BJ (cell line): Measurements from ENCODE around the gene ETDB. TPM values are rescaled to one million over a fixed set of nuclear protein-coding genes. Genes with fewer than 3 reads are reported as not detected.
"Not testable (repeated sequence)": the region's sequence is repeated elsewhere in the genome, so short reads cannot be mapped to it uniquely, and the experiment has no call there.

Experiments
- CTCF ChIA-PET: fragments of 350-600 bp; formaldehyde crosslinking; extraction: SDS; loops from one replicate; lab custom pipeline; 2021; ENCODE audit warnings: antibody characterized with exemption, inconsistent platforms; lab: Yijun Ruan, JAX
- POLR2A ChIA-PET: fragments of 300-600 bp; sonication (Branson Sonifier 250); formaldehyde crosslinking; extraction: SDS; loops from one replicate; lab custom pipeline; 2021; ENCODE audit warnings: antibody characterized with exemption; lab: Charles Lee
- DNase-seq: peaks from one replicate; pipeline ENCODE4 v3.0.0-alpha.2; 2011; ENCODE audit warnings: low read depth
- H3K27me3 ChIP-seq: 2 replicates; pipeline ENCODE4 v1.6.0; 2011; ENCODE audit warnings: low read length; ENCODE audit not compliant: control insufficient read depth, insufficient read depth
- H3K36me3 ChIP-seq: 2 replicates; pipeline ENCODE4 v1.5.1; 2011; ENCODE audit warnings: low read length; ENCODE audit not compliant: control insufficient read depth, insufficient read depth
- H3K4me3 ChIP-seq: 2 replicates; pipeline ENCODE4 v1.5.1; 2011; ENCODE audit warnings: low read depth, mild to moderate bottlenecking, control low read depth, low read length
- polyA minus RNA-seq: library from RNA; depleted of rRNA, polyadenylated mRNA; stranded (reverse); fragments of >200 nt; gene quantifications from 2 replicates; pipeline ENCODE4 v1.2.3, GENCODE V29; 2011; rRNA and poly(A)+ RNA removed
- polyA plus RNA-seq: library from polyadenylated mRNA; depleted of rRNA; stranded (reverse); fragments of >200 nt; gene quantifications from 2 replicates; pipeline ENCODE4 v1.2.3, GENCODE V29; 2011; rRNA removed
- TF ChIP-seq, protein P1 (sequence below): IDR thresholded peaks from 2 replicates; pipeline ENCODE4 v1.5.1; 2011; ENCODE audit warnings: low read depth, mild to moderate bottlenecking, control low read depth, inconsistent platforms, low read length, moderate library complexity; ENCODE audit not compliant: insufficient read depth

The ETDB gene
- polyA plus RNA-seq (not detected in 2 replicates), polyA minus RNA-seq (not detected in 2 replicates)

DNA sequence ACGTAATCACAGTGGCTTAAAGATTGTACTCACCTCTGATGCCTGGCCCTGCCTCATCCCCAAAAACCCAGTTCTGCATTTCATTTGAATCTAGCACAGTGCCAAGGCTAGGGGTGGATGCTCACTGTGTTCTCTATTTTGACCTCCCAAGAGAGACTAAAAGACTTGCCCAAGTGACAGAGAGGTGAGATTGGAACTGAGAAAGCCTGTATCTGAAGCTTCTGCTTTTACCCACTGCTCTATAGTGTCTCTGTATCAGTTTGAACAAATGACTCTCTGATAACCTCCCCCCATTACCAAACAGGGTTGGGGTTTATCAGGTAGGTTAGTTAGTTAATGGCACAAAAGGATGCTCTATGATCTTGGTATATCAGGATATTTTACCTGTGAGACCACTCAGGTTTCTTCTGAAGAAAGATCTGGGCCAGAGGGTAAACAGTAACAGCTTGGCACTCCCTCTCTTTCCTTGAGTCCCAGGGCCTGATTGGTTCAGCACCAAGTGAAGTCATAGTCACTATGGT lies at the start of gene ETDB:
TSS of gene ETDB (minus strand) at position 471 of the 521 bp plus-strand sequence. CDS start 1,265 bp downstream, outside the sequence.
- H3K36me3 ChIP-seq, H3K27me3 ChIP-seq, CTCF ChIA-PET, POLR2A ChIA-PET, H3K4me3 ChIP-seq, DNase-seq: not testable (repeated sequence)

DNA sequence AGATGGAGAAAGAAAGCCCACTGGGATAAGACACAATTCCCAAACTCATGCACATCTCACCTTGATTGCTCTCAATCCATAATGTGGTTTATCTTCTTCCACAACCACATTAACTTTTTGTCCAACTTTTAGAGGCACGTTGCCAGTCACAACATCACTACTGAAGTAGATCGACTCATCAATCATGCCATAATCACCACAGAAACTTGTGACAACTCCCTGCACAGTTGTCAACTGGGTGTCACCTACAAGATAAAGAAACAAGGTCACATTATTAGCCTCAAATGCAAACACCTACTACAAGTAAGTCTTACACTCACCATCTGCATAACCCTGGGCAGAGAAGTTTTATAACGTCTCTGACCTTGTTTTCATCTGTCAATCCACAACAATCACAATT lies 49.2 kb upstream of the ETDB start:
- H3K36me3 ChIP-seq, H3K4me3 ChIP-seq, POLR2A ChIA-PET, CTCF ChIA-PET, H3K27me3 ChIP-seq, DNase-seq: not testable (repeated sequence)

DNA sequence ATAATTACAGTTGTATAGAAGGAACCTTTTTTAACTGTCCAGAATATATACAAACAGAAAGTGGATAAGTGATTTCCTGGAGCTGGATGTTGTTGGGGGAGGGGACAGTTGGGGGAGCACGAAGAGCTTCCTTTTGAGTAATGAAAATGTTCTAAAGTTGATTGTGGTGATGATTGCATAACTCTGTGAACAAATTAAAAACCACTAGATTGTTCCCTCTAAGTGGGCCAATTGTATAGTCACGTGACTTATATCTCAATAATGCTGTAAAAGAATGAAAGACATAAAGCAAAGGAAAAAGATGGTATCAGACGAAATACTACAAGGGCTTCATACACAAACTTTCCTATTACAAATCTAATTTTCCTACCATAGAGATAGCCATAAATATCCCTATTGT lies 48.2 kb upstream of the ETDB start:
- POLR2A ChIA-PET = no interaction called here
- CTCF ChIA-PET = no interaction called here
- TF ChIP-seq, protein P1, sequence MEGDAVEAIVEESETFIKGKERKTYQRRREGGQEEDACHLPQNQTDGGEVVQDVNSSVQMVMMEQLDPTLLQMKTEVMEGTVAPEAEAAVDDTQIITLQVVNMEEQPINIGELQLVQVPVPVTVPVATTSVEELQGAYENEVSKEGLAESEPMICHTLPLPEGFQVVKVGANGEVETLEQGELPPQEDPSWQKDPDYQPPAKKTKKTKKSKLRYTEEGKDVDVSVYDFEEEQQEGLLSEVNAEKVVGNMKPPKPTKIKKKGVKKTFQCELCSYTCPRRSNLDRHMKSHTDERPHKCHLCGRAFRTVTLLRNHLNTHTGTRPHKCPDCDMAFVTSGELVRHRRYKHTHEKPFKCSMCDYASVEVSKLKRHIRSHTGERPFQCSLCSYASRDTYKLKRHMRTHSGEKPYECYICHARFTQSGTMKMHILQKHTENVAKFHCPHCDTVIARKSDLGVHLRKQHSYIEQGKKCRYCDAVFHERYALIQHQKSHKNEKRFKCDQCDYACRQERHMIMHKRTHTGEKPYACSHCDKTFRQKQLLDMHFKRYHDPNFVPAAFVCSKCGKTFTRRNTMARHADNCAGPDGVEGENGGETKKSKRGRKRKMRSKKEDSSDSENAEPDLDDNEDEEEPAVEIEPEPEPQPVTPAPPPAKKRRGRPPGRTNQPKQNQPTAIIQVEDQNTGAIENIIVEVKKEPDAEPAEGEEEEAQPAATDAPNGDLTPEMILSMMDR = no peak
- Histone ChIP-seq H3K27me3 (no peaks in the 10 kb centered on the region), H3K36me3 (no peaks in the 10 kb centered on the region), H3K4me3 (no peak overlapping the region)
- no peak for DNase-seq

DNA sequence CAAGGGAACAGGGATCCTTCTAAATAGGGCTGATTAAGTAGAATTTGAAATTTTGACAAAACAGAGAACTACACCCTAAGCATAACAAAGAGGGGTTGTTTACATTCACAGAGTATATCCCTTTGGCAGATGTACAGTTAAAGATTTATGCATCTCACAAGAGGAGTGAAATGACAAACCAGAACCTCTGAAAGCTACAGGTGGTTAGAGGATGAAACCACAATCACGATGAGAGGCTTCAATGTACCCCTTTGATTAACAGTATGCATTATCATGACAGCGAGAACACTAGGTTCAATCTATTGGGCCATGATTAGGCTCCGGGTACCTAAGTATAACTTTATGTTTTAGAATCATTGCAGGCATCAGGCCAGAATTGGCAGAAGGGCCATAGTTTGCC lies 34.4 kb upstream of the ETDB start:
- H3K4me3 ChIP-seq, DNase-seq, CTCF ChIA-PET, H3K36me3 ChIP-seq, POLR2A ChIA-PET, H3K27me3 ChIP-seq: not testable (repeated sequence)

DNA sequence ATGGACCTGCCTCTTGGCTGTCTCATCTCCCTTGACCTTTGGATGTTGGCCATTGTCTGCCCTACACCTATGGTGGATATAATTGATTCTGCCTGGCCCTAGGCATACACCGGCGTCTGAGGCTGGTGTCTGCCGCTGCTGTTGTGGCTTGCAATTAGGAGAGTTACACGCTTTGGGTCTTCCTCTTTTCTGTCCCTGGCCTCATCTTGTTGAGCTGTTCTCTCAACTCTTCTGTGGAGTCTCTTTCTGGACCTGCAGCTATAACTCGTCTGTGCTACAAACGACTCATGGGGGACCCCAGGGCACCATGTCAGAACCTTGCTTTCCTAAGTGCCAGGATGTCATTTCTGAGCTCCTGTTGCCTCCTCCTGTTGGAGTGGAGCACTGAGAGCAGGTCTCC lies 5.8 kb upstream of the ETDB start:
- POLR2A ChIA-PET, CTCF ChIA-PET, H3K27me3 ChIP-seq, H3K36me3 ChIP-seq, H3K4me3 ChIP-seq, DNase-seq: not testable (repeated sequence)

DNA sequence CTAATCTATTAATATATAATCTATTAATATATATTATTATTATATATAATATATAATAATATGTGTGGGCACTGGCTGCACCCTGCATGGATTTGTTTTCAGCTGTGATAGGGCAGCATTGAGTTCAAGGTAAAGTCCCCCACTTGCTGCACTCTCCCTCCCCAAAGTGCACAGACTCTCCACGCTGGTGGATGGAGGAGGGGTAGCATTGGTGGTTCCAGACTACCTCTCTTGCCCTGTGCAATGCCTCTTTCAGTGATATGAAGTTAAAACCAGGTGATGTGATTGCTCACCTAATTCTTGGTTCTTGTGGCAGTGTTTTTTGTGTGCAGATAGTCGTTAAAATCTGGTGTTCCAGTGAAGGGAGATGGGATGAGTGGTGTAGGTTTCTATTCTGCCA lies 4.3 kb downstream of the ETDB start:
- POLR2A ChIA-PET = not testable (repeated sequence)

DNA sequence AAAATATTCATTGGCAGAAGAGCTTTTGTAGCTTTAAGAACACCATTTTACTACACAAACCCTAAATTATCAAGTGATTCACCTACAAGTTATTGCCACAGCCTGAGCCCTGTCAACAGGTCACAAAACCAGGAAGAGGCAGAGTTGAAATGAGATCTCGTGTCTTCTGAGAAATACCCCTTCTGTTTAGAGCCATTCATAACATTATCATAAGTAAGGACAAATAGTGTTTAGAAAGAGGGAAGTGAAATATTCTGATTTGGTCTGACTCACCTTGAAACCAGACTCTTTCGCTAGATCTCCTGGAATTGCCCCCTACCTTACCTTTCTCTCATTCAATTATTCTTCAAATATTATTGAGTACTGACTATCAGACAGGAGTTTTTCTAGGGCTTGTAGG lies 5.9 kb downstream of the ETDB start:
- no peak for DNase-seq
- ChIA-PET CTCF (no interaction called here), POLR2A (no interaction called here)
- TF ChIP-seq, protein P1 = no peak
- Histone ChIP-seq H3K27me3 (no peaks in the 10 kb centered on the region), H3K36me3 (no peaks in the 10 kb centered on the region), H3K4me3 (no peak overlapping the region)

More for the DNA sequence above, 4.3 kb downstream of the ETDB start:
- CTCF ChIA-PET, DNase-seq, H3K4me3 ChIP-seq, H3K36me3 ChIP-seq, H3K27me3 ChIP-seq: not testable (repeated sequence)

DNA sequence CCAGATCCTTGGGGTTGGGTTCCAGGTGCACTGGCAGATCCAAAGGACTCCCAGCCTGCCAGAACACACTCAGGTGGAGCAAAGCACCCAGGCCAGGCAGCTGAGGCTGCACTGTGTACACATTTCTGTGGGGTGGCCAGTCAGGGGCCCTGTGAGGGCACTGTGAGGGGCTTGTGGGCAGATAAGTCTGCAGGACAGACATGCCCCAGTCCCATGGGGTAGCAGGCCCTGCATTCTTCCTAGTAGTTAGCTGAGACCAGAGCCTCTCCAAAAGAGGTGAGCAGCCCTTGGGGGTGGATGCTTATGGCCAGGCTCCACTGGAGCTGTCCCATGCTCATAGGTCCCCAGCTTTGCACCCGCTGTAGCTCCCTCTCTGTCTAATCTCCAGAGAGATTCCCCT lies 7.6 kb downstream of the ETDB start:
- CTCF ChIA-PET = interaction anchor here (0.8 to 1.7 kb wide), 2 partner anchors 29 to 91 kb away, joined by 3 read pairs; no protein-coding TSS in a partner anchor

More for the DNA sequence above, 7.6 kb downstream of the ETDB start:
- no peak for DNase-seq
- Histone ChIP-seq H3K27me3 (no peaks in the 10 kb centered on the region), H3K36me3 (no peaks in the 10 kb centered on the region), H3K4me3 (no peak overlapping the region)
- POLR2A ChIA-PET = no interaction called here
- TF ChIP-seq, protein P1 = no peak
